Neural cell (in vitro differentiated cells): ENCODE data around the gene MACROD1.

Experiments used
- CTCF ChIP-seq: fragments of 450-650 bp; IDR thresholded peaks from 2 replicates; pipeline ENCODE4 v1.5.1; 2014; ENCODE audit warnings: antibody characterized with exemption, mild to moderate bottlenecking, moderate library complexity; ENCODE audit not compliant: poor library complexity, severe bottlenecking
- EP300 ChIP-seq: fragments of 450-650 bp; conservative IDR thresholded peaks from 2 replicates; pipeline ENCODE4 v1.6.1; 2014; ENCODE audit warnings: antibody characterized with exemption, mild to moderate bottlenecking, moderate library complexity; ENCODE audit not compliant: poor library complexity, severe bottlenecking
- EZH2 ChIP-seq: fragments of 200-600, 300-800 bp; shearing (Covaris generic), sonication (generic); IDR thresholded peaks from 2 replicates; pipeline ENCODE4 v1.6.1; 2014; ENCODE audit warnings: antibody characterized with exemption, low read length, borderline replicate concordance, mild to moderate bottlenecking; ENCODE audit not compliant: insufficient read depth, poor library complexity, severe bottlenecking
- MXI1 ChIP-seq: fragments of 450-650 bp; conservative IDR thresholded peaks from 2 replicates; pipeline ENCODE4 v1.6.1; 2014; ENCODE audit warnings: antibody characterized with exemption, mild to moderate bottlenecking; ENCODE audit not compliant: poor library complexity, severe bottlenecking
- POLR2AphosphoS5 ChIP-seq: IDR thresholded peaks from 2 replicates; pipeline ENCODE4 v1.6.1; 2012
- RAD21 ChIP-seq: fragments of 450-650 bp; conservative IDR thresholded peaks from 2 replicates; pipeline ENCODE4 v1.6.1; 2014; ENCODE audit warnings: antibody characterized with exemption, mild to moderate bottlenecking, moderate library complexity
- SMC3 ChIP-seq: fragments of 450-650 bp; conservative IDR thresholded peaks from 2 replicates; pipeline ENCODE4 v1.6.1; 2014; ENCODE audit warnings: antibody characterized with exemption, mild to moderate bottlenecking, moderate library complexity; ENCODE audit not compliant: poor library complexity
- TAF1 ChIP-seq: IDR thresholded peaks from 2 replicates; pipeline ENCODE4 v1.6.1; 2012; ENCODE audit warnings: low read depth

- TF ChIP-seq CTCF (no peak), EZH2 (no peak), SMC3 (no peak), TAF1 (no peak), MXI1 (no peak), POLR2AphosphoS5 (no peak), RAD21 (no peak), EP300 (no peak)
Observed at GRCh38 chr11:64085906-64086257, 80.0 kb downstream of the MACROD1 start.
